ENCODE measurements around the gene PRLH.

Gene PRLH

GRCh38 chr2:237569041-237569440 is 2.7 kb downstream of the PRLH start:
- in situ Hi-C loops (cut with MboI; ENCODE audit: low pct_unique_long_range_greater_than_20kb, low sequenced_read_pairs, unreplicated experiment): no loop called here
- no peak for TF ChIP-seq CTCF (IDR thresholded peaks at IDR 0.05; ENCODE audit: extremely low read depth, insufficient read depth, missing control alignments)
- DNase-seq (ENCODE audit: low spot score): no peak

- in situ Hi-C loops (cut with MboI; ENCODE audit: low pct_unique_long_range_greater_than_20kb, low sequenced_read_pairs, unreplicated experiment): loop anchor here (10.0 kb wide), 1 partner anchor 65 kb away; no protein-coding TSS in a partner anchor
- no peak for TF ChIP-seq CTCF (IDR thresholded peaks at IDR 0.05; ENCODE audit: extremely low read depth, insufficient read depth, missing control alignments)
- DNase-seq (ENCODE audit: low spot score): no peak
These were observed 3.5 kb downstream of the PRLH start for GRCh38 chr2:237569896-237570295.

GRCh38 chr2:237570776-237571335 is 4.5 kb downstream of the PRLH start:
- TF ChIP-seq CTCF (IDR thresholded peaks at IDR 0.05; ENCODE audit: extremely low read depth, insufficient read depth, missing control alignments): no peak
- in situ Hi-C loops (cut with MboI; ENCODE audit: low pct_unique_long_range_greater_than_20kb, low sequenced_read_pairs, unreplicated experiment): loop anchor here (10.0 kb wide), 1 partner anchor 66 kb away; no protein-coding TSS in a partner anchor
- DNase-seq (ENCODE audit: low spot score): no peak

GRCh38 chr2:237571551-237571950 is 5.2 kb downstream of the PRLH start:
- no peak for DNase-seq (ENCODE audit: low spot score)
- in situ Hi-C loops (cut with MboI; ENCODE audit: low pct_unique_long_range_greater_than_20kb, low sequenced_read_pairs, unreplicated experiment): loop anchor here (10.0 kb wide), 1 partner anchor 67 kb away; no protein-coding TSS in a partner anchor
- no peak for TF ChIP-seq CTCF (IDR thresholded peaks at IDR 0.05; ENCODE audit: extremely low read depth, insufficient read depth, missing control alignments)

GRCh38 chr2:237572021-237572741 is 5.8 kb downstream of the PRLH start:
- TF ChIP-seq CTCF (IDR thresholded peaks at IDR 0.05; ENCODE audit: extremely low read depth, insufficient read depth, missing control alignments): peak; percentile 96
- peak; percentile 96 for DNase-seq (ENCODE audit: low spot score)
- in situ Hi-C loops (cut with MboI; ENCODE audit: low pct_unique_long_range_greater_than_20kb, low sequenced_read_pairs, unreplicated experiment): loop anchor here (10.0 kb wide), 1 partner anchor 67 kb away; no protein-coding TSS in a partner anchor

GRCh38 chr2:237572742-237573101 is 6.3 kb downstream of the PRLH start:
- no peak for DNase-seq (ENCODE audit: low spot score)
- in situ Hi-C loops (cut with MboI; ENCODE audit: low pct_unique_long_range_greater_than_20kb, low sequenced_read_pairs, unreplicated experiment): loop anchor here (10.0 kb wide), 1 partner anchor 68 kb away; no protein-coding TSS in a partner anchor
- TF ChIP-seq CTCF (IDR thresholded peaks at IDR 0.05; ENCODE audit: extremely low read depth, insufficient read depth, missing control alignments): no peak

Measured in GM13977 (cell line).